H1 (cell line): Measurements from ENCODE around the gene SAT2. TPM values are rescaled to one million over a fixed set of nuclear protein-coding genes. Genes with fewer than 3 reads are reported as not detected.

Experiments
- polyA plus RNA-seq, 7 experiments: library from polyadenylated mRNA; depleted of rRNA in 3 of 7; stranded (reverse) in 5 of 7; unstranded in 2 of 7; fragments of >200 nt in 5 of 7; fragments of 200-250 nt in 2 of 7; gene quantifications; 1 replicate in 5 of 7; 2 replicates in 1 of 7; 4 replicates in 1 of 7; pipeline versions ENCODE4 v1.2.1 to v1.2.3, GENCODE V29; 2011 to 2013; ENCODE audit warnings: missing spikeins in 2 of 7, mixed read lengths in 2 of 7
- total RNA-seq: library from RNA; stranded (reverse); fragmentation: NEBNext Ultra II Directional; extraction: Animal tissue kit (Norgen Biotek cat#: 25700); gene quantifications from 2 replicates; pipeline ENCODE4 v1.2.1, GENCODE V29; 2021
- TF ChIP-seq, protein P1 (sequence below): fragments of 300-600 bp; sonication (generic); IDR thresholded peaks from 2 replicates; pipeline ENCODE4 v1.7.1; 2012; ENCODE audit warnings: low read length, moderate library complexity, mild to moderate bottlenecking, inconsistent platforms; ENCODE audit not compliant: insufficient replicate concordance

Gene SAT2
- total and polyA plus RNA-seq, 2 of the 8 experiments (the other 6 are each of a cell fraction or from before 2014, with no cell fraction given): 36.4 to 72.3 TPM

GRCh38 chr17:7646457-7646856 is 18.8 kb upstream of the SAT2 start (continued):
- TF ChIP-seq, protein P1, sequence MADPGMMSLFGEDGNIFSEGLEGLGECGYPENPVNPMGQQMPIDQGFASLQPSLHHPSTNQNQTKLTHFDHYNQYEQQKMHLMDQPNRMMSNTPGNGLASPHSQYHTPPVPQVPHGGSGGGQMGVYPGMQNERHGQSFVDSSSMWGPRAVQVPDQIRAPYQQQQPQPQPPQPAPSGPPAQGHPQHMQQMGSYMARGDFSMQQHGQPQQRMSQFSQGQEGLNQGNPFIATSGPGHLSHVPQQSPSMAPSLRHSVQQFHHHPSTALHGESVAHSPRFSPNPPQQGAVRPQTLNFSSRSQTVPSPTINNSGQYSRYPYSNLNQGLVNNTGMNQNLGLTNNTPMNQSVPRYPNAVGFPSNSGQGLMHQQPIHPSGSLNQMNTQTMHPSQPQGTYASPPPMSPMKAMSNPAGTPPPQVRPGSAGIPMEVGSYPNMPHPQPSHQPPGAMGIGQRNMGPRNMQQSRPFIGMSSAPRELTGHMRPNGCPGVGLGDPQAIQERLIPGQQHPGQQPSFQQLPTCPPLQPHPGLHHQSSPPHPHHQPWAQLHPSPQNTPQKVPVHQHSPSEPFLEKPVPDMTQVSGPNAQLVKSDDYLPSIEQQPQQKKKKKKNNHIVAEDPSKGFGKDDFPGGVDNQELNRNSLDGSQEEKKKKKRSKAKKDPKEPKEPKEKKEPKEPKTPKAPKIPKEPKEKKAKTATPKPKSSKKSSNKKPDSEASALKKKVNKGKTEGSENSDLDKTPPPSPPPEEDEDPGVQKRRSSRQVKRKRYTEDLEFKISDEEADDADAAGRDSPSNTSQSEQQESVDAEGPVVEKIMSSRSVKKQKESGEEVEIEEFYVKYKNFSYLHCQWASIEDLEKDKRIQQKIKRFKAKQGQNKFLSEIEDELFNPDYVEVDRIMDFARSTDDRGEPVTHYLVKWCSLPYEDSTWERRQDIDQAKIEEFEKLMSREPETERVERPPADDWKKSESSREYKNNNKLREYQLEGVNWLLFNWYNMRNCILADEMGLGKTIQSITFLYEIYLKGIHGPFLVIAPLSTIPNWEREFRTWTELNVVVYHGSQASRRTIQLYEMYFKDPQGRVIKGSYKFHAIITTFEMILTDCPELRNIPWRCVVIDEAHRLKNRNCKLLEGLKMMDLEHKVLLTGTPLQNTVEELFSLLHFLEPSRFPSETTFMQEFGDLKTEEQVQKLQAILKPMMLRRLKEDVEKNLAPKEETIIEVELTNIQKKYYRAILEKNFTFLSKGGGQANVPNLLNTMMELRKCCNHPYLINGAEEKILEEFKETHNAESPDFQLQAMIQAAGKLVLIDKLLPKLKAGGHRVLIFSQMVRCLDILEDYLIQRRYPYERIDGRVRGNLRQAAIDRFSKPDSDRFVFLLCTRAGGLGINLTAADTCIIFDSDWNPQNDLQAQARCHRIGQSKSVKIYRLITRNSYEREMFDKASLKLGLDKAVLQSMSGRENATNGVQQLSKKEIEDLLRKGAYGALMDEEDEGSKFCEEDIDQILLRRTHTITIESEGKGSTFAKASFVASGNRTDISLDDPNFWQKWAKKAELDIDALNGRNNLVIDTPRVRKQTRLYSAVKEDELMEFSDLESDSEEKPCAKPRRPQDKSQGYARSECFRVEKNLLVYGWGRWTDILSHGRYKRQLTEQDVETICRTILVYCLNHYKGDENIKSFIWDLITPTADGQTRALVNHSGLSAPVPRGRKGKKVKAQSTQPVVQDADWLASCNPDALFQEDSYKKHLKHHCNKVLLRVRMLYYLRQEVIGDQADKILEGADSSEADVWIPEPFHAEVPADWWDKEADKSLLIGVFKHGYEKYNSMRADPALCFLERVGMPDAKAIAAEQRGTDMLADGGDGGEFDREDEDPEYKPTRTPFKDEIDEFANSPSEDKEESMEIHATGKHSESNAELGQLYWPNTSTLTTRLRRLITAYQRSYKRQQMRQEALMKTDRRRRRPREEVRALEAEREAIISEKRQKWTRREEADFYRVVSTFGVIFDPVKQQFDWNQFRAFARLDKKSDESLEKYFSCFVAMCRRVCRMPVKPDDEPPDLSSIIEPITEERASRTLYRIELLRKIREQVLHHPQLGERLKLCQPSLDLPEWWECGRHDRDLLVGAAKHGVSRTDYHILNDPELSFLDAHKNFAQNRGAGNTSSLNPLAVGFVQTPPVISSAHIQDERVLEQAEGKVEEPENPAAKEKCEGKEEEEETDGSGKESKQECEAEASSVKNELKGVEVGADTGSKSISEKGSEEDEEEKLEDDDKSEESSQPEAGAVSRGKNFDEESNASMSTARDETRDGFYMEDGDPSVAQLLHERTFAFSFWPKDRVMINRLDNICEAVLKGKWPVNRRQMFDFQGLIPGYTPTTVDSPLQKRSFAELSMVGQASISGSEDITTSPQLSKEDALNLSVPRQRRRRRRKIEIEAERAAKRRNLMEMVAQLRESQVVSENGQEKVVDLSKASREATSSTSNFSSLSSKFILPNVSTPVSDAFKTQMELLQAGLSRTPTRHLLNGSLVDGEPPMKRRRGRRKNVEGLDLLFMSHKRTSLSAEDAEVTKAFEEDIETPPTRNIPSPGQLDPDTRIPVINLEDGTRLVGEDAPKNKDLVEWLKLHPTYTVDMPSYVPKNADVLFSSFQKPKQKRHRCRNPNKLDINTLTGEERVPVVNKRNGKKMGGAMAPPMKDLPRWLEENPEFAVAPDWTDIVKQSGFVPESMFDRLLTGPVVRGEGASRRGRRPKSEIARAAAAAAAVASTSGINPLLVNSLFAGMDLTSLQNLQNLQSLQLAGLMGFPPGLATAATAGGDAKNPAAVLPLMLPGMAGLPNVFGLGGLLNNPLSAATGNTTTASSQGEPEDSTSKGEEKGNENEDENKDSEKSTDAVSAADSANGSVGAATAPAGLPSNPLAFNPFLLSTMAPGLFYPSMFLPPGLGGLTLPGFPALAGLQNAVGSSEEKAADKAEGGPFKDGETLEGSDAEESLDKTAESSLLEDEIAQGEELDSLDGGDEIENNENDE: no peak
- TF ChIP-seq, all 59 proteins: peak for 0
